ENCODE data around the gene NKAIN2. TPM values are rescaled to one million over a fixed set of nuclear protein-coding genes. Genes with fewer than 3 reads are reported as not detected.

The NKAIN2 gene
- total RNA-seq, 1 experiment from 2014 or later, result not detected

GRCh38 chr6:124074606-124075005, 270.9 kb downstream of the NKAIN2 start:
- H3K36me3 ChIP-seq (ENCODE audit: control insufficient read depth in 1 of 2, insufficient read depth in 2 of 2, low read length in 2 of 2), result no peaks in the 10 kb centered on the region
- H3K9me2 ChIP-seq (ENCODE audit: insufficient read depth), result no peaks in the 10 kb centered on the region
- ChIA-PET CTCF (no interaction called here), RAD21 (ENCODE audit: low non-redundant PET in 1 of 2, low total read pairs in 2 of 2, uncharacterized antibody in 2 of 2, unreplicated experiment in 2 of 2) (no interaction called here), POLR2A (no interaction called here)
- H3K9ac ChIP-seq (ENCODE audit: low read length), result no peak overlapping the region
- intact Hi-C loops (cut with micrococcal nuclease), result no loop called here
- no peak overlapping the region for H3K4me3 ChIP-seq (replicated peaks in 1 of 2; ENCODE audit: low read depth in 1 of 2, low read length in 2 of 2)
- BruUV-seq (replicated peaks), result no TSS peak
- TF ChIP-seq POLR2AphosphoS5 (IDR thresholded peaks at IDR 0.05; ENCODE audit: low read depth, low read length), result no peak
- no peak for TF ChIP-seq ZNF274 (IDR thresholded peaks at IDR 0.05; ENCODE audit: low read depth, low read length)
- TF ChIP-seq FOSL1 (IDR thresholded peaks at IDR 0.05; ENCODE audit: low read depth), result no peak
- TF ChIP-seq ZBTB33 (IDR thresholded peaks at IDR 0.05; ENCODE audit: extremely low read depth, insufficient replicate concordance, low read length), result no peak
- TF ChIP-seq SIN3A (IDR thresholded peaks at IDR 0.05; ENCODE audit: low read depth), result no peak
- TF ChIP-seq RAD21 (IDR thresholded peaks at IDR 0.05; ENCODE audit: low read depth), result no peak
- H2AFZ ChIP-seq (ENCODE audit: low read depth, low read length, poor library complexity, severe bottlenecking), result no peak overlapping the region
- H3K27ac ChIP-seq (ENCODE audit: low read depth, low read length), result no peak overlapping the region
- DNase-seq (ENCODE audit: low read depth, low spot score), result no peak
- H3K9me3 ChIP-seq (ENCODE audit: control insufficient read depth in 1 of 2, insufficient read depth in 1 of 2, low read depth in 1 of 2, low read length in 2 of 2), result no peaks in the 10 kb centered on the region
- H3K4me2 ChIP-seq (ENCODE audit: low read length), result no peak overlapping the region
- no peaks in the 10 kb centered on the region for H3K79me2 ChIP-seq (ENCODE audit: insufficient read depth, low read length)
- peaks cover 14% of the 10 kb centered on the region; the same call in 1 of the 2 replicates for H3K27me3 ChIP-seq (ENCODE audit: insufficient read depth, low read length)
- no peaks in the 10 kb centered on the region for H4K20me1 ChIP-seq (ENCODE audit: insufficient read depth)
- H3K4me1 ChIP-seq (ENCODE audit: control insufficient read depth in 1 of 2, insufficient read depth in 2 of 2, low read length in 2 of 2), result no peaks in the 10 kb centered on the region
- ATAC-seq, result no peak

- intact Hi-C loops (cut with micrococcal nuclease), result no loop called here
- no peak overlapping the region for H2AFZ ChIP-seq (ENCODE audit: low read depth, low read length, poor library complexity, severe bottlenecking)
- ATAC-seq (no peak), DNase-seq (ENCODE audit: low read depth, low spot score) (no peak)
- no peak overlapping the region for H3K4me3 ChIP-seq (replicated peaks in 1 of 2; ENCODE audit: low read depth in 1 of 2, low read length in 2 of 2)
- no peaks in the 10 kb centered on the region for H3K9me3 ChIP-seq (ENCODE audit: control insufficient read depth in 1 of 2, insufficient read depth in 1 of 2, low read depth in 1 of 2, low read length in 2 of 2)
- RAD21 ChIA-PET (ENCODE audit: low non-redundant PET in 1 of 2, low total read pairs in 2 of 2, uncharacterized antibody in 2 of 2, unreplicated experiment in 2 of 2), result no interaction called here
- H3K9ac ChIP-seq (ENCODE audit: low read length), result no peak overlapping the region
- H3K27me3 ChIP-seq (ENCODE audit: insufficient read depth, low read length), result 0 out of 2 replicates have a peak, but pooled peaks cover 14% of the 10 kb centered on the region
- POLR2A ChIA-PET, result no interaction called here
- H3K27ac ChIP-seq (ENCODE audit: low read depth, low read length), result no peak overlapping the region
- no peaks in the 10 kb centered on the region for H3K36me3 ChIP-seq (ENCODE audit: control insufficient read depth in 1 of 2, insufficient read depth in 2 of 2, low read length in 2 of 2)
- CTCF ChIA-PET, result no interaction called here
- H4K20me1 ChIP-seq (ENCODE audit: insufficient read depth), result 0 out of 2 replicates have a peak, but pooled peaks cover 4% of the 10 kb centered on the region
- H3K4me1 ChIP-seq (ENCODE audit: control insufficient read depth in 1 of 2, insufficient read depth in 2 of 2, low read length in 2 of 2), result no peaks in the 10 kb centered on the region
- H3K4me2 ChIP-seq (ENCODE audit: low read length), result no peak overlapping the region
- BruUV-seq (replicated peaks), result no TSS peak
- no peaks in the 10 kb centered on the region for H3K9me2 ChIP-seq (ENCODE audit: insufficient read depth)
- no peaks in the 10 kb centered on the region for H3K79me2 ChIP-seq (ENCODE audit: insufficient read depth, low read length)
- TF ChIP-seq SP1 (IDR thresholded peaks at IDR 0.05; ENCODE audit: low read depth) (no peak), CBX3 (IDR thresholded peaks at IDR 0.05; ENCODE audit: low read depth) (no peak), ATF3 (IDR thresholded peaks at IDR 0.05) (no peak), ZBTB33 (IDR thresholded peaks at IDR 0.05; ENCODE audit: extremely low read depth, insufficient replicate concordance, low read length) (no peak), EZH2phosphoT487 (IDR thresholded peaks at IDR 0.05; ENCODE audit: borderline replicate concordance) (no peak), REST (IDR thresholded peaks at IDR 0.05; ENCODE audit: low read depth) (no peak), SRF (IDR thresholded peaks at IDR 0.05; ENCODE audit: low read depth) (no peak)
Measured at GRCh38 chr6:124076336-124077048, 272.8 kb downstream of the NKAIN2 start.
